Esophagus (tissue), 2 donors: ENCODE results near the gene NBEA. TPM values are rescaled to one million over a fixed set of nuclear protein-coding genes. Genes with fewer than 3 reads are reported as not detected.

Experiments used
- H3K27ac ChIP-seq, 2 donors: one replicate each; pipeline ENCODE4 v1.5.1; 2013; ENCODE audit warnings: low read depth in 2 of 2, mild to moderate bottlenecking in 2 of 2, inconsistent platforms in 1 of 2, low read length in 1 of 2, moderate library complexity in 1 of 2
- H3K27me3 ChIP-seq, 2 donors: one replicate each; pipeline ENCODE4 v1.6.1; 2013; ENCODE audit warnings: low read length in 2 of 2, control low read depth in 1 of 2, mild to moderate bottlenecking in 1 of 2; ENCODE audit not compliant: insufficient read depth in 2 of 2, control insufficient read depth in 1 of 2
- H3K36me3 ChIP-seq, 2 donors: one replicate each; pipeline ENCODE4 v1.6.1; 2013; ENCODE audit warnings: low read length in 1 of 2; ENCODE audit not compliant: control insufficient read depth in 2 of 2, insufficient read depth in 2 of 2
- H3K4me1 ChIP-seq, 2 donors: one replicate each; pipeline ENCODE4 v1.6.1; 2013; ENCODE audit warnings: low read length in 1 of 2; ENCODE audit not compliant: control insufficient read depth in 2 of 2, insufficient read depth in 2 of 2
- H3K4me3 ChIP-seq, 2 donors: one replicate each; pipeline ENCODE4 v1.5.1; 2013; ENCODE audit warnings: low read length in 2 of 2, mild to moderate bottlenecking in 2 of 2, low read depth in 1 of 2, moderate library complexity in 1 of 2
- H3K9me3 ChIP-seq, 2 donors: one replicate each; pipeline ENCODE4 v1.6.1; 2013; ENCODE audit warnings: mild to moderate bottlenecking in 2 of 2, low read depth in 1 of 2, low read length in 1 of 2, moderate library complexity in 1 of 2; ENCODE audit not compliant: control insufficient read depth in 2 of 2, insufficient read depth in 1 of 2
- WGBS, 2 donors: extraction: QIAGEN DNeasy Blood & Tissue Kit; methylation state at CpG; one replicate each; pipeline ENCODE4 v1.1.7; 2013; 5-methylcytosine and 5-hydroxymethylcytosine counted together
- polyA plus RNA-seq, 2 donors: library from polyadenylated mRNA; stranded (reverse); fragments of 200-250 nt; gene quantifications; one replicate each; pipeline ENCODE4 v1.2.3, GENCODE V29; 2013
- donor health status: healthy with polysubstance abuse.
- donor health status: Bipolar disorder and iron deficiency.

Gene NBEA
- polyA plus RNA-seq, 2 donors, result 0.51 to 1.6 TPM

GRCh38 chr13:35343417-35343816 is 401.3 kb downstream of the NBEA start:
- Histone ChIP-seq H3K27me3 (no peaks in the 10 kb centered on the region), H3K9me3 (no peaks in the 10 kb centered on the region), H3K27ac (no peak overlapping the region), H3K36me3 (no peaks in the 10 kb centered on the region), H3K4me1 (no peaks in the 10 kb centered on the region), H3K4me3 (no peak overlapping the region)
- 92 to 94% methylated on average over 3 of the region's 3 CpGs for WGBS, 2 donors

DNA sequence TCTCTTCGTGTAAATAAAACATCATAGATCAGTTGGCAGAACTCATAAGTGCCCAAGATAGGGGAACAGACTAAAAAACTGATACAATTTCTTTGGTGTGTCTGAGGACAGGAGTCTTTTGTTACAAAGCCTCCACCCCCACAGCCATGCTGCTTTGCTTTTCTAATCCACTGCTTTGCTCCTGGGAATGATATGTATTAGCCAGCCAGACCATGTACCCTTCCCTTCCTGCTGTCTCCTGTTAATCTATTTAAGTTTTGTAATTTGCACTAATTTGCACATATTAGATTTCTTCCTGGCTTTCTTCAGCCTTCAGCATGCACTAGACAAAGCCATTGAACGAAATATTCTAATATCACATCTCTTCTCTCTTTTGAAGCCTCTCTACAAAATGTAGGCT is 403.9 kb downstream of the NBEA start:
- Histone ChIP-seq H3K4me3 (no peak overlapping the region), H3K9me3 (no peaks in the 10 kb centered on the region), H3K27me3 (no peaks in the 10 kb centered on the region), H3K36me3 (no peaks in the 10 kb centered on the region), H3K4me1 (no peaks in the 10 kb centered on the region), H3K27ac (no peak overlapping the region)
- 73 to 80% methylated on average over 2 of the region's 2 CpGs for WGBS, 2 donors

DNA sequence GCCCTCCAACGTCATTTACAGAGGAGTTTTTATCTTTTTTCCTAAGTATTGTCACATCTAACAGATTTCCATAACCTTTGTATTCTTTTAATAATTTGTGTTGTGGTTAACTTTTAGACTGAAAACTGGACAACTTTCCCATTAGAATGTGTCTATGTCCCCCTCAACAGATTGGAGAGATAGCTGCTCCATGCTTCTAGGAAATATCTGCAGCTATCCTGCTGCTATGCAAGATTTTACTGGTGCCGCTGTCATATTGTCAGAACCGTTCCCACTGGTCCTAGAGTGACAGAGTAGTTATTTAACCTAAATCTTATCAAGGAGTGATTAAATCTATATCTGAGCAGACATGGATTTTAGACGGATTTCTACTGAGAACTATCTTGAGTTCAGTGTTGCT is 404.4 kb downstream of the NBEA start:
- Histone ChIP-seq H3K36me3 (no peaks in the 10 kb centered on the region), H3K4me3 (no peak overlapping the region), H3K9me3 (no peaks in the 10 kb centered on the region), H3K27ac (no peak overlapping the region), H3K27me3 (no peaks in the 10 kb centered on the region), H3K4me1 (no peaks in the 10 kb centered on the region)
- WGBS, 2 donors, result 76 to 80% methylated on average over 4 of the region's 4 CpGs

DNA sequence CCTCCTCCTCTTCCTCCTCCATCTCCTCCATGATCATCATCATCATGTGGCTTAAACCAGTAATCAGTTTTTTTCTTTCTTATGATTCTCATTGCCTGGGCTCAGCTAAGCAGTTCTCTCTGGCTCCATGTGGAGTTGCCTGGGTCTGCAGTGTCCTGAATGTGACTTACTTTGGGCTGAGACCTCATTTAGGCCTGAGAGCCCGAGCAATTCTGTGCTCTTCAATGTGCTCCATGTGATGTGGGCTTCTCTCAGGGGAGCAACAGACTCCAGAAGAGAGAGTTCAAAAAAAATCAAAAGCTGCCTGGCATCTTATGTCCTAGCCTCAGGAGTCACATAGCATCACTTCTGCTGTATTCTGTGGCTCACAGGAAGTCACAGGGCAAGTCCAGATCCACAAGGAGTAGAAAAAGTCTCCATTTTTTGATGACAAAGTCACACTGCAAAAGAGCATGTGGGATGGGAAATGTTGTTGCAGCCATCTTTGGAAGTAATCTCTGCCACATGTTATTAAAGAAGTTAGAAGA is 405.7 kb downstream of the NBEA start:
- H3K4me1 ChIP-seq, result no peaks in the 10 kb centered on the region
- H3K36me3 ChIP-seq, result no peaks in the 10 kb centered on the region
- H3K27ac ChIP-seq, result no peak overlapping the region
- H3K9me3 ChIP-seq, result no peaks in the 10 kb centered on the region
- H3K27me3 ChIP-seq, result no peaks in the 10 kb centered on the region
- 63 to 86% methylated on average over 1 of the region's 1 CpG for WGBS, 2 donors
- H3K4me3 ChIP-seq, result no peak overlapping the region

- Histone ChIP-seq H3K36me3 (no peaks in the 10 kb centered on the region), H3K27ac (no peak overlapping the region), H3K4me1 (no peaks in the 10 kb centered on the region), H3K27me3 (no peaks in the 10 kb centered on the region), H3K4me3 (no peak overlapping the region), H3K9me3 (no peaks in the 10 kb centered on the region)
- WGBS, 2 donors, result 76 to 82% methylated on average over 2 of the region's 2 CpGs
Measured at GRCh38 chr13:35349052-35349451, 407.0 kb downstream of the NBEA start.

DNA sequence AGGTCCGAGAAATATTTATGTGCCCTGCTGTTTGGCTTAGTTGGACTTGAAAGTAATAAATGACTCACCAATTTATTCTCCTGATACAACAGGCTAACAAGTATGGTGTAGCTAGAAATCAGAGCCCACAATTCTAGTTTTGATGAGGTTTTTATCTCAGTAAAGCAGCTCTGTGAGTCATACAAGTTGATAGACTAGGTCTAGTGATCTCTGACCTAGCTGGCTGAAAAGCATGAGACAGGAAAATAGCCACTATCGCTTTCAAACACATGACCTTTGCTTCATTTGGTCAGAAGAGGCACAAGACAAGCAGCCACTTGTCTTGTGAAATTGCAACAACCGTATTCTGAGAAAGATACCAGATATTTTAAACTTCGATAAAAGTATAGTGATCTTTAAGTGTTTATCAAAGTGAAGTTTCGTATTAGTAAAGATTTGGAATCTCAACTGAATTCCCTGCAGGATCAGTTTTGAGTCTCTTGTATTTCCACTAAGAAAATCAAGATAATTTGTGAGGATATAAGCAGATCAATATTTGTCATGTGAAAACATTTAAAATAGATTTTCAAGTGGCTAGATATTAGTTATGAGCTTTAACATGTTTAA is 407.7 kb downstream of the NBEA start:
- H3K36me3 ChIP-seq, result no peaks in the 10 kb centered on the region
- no peaks in the 10 kb centered on the region for H3K27me3 ChIP-seq
- no peak overlapping the region for H3K4me3 ChIP-seq
- H3K4me1 ChIP-seq, result no peaks in the 10 kb centered on the region
- 56 to 74% methylated on average over 5 of the region's 5 CpGs for WGBS, 2 donors
- H3K9me3 ChIP-seq, result no peaks in the 10 kb centered on the region
- H3K27ac ChIP-seq, result no peak overlapping the region

- H3K36me3 ChIP-seq, result no peaks in the 10 kb centered on the region
- H3K27ac ChIP-seq, result no peak overlapping the region
- H3K9me3 ChIP-seq, result no peaks in the 10 kb centered on the region
- H3K4me1 ChIP-seq, result no peaks in the 10 kb centered on the region
- no peaks in the 10 kb centered on the region for H3K27me3 ChIP-seq
- H3K4me3 ChIP-seq, result no peak overlapping the region
- 89 to 90% methylated on average over 2 of the region's 2 CpGs for WGBS, 2 donors
Measured at GRCh38 chr13:35354285-35354684, 412.2 kb downstream of the NBEA start.

DNA sequence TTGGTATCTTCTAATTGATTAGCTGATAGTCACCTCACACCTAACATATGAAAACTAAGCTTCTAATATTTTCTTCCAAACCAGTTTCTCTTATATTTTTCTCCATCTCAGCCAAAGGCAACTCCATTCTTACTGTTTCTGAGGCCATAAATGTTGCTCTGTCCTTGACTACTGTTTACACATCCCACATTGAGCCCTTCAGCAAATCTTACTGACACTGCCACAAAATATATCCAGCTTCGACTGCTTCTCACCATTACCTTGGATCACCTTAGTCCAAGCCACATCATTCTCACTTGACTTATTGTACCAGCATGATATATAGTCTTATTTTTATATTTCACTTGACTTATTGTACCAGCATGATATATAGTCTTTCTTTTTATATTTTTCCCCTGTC is 412.8 kb downstream of the NBEA start:
- no peak overlapping the region for H3K27ac ChIP-seq
- WGBS, 2 donors, result 75 to 91% methylated on average over 1 of the region's 1 CpG

DNA sequence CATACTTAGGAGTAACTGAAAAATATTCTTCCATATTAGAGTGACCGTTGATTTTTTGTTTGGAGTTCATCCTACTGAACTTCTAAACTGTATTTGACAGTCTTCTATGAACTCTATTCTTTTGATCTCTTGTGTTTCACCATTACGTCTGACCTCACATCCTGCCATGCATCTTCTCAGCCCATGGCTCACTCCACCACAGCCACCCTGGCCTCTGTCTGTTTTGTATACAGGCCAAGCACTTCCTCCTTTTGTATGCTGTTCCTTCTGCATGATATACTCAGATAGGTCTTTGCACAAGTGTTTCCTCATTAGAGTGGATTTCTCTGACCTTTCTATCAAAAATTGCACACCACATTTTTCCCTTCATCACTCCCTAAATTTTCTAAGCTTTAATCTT is 414.5 kb downstream of the NBEA start:
- WGBS, 2 donors, result 61 to 71% methylated on average over 2 of the region's 2 CpGs
- Histone ChIP-seq H3K27me3 (no peaks in the 10 kb centered on the region), H3K36me3 (no peaks in the 10 kb centered on the region), H3K4me3 (no peak overlapping the region), H3K9me3 (no peaks in the 10 kb centered on the region), H3K27ac (no peak overlapping the region), H3K4me1 (no peaks in the 10 kb centered on the region)

More for the DNA sequence above, 412.8 kb downstream of the NBEA start:
- no peaks in the 10 kb centered on the region for H3K4me1 ChIP-seq
- no peaks in the 10 kb centered on the region for H3K27me3 ChIP-seq
- no peaks in the 10 kb centered on the region for H3K9me3 ChIP-seq
- no peaks in the 10 kb centered on the region for H3K36me3 ChIP-seq
- H3K4me3 ChIP-seq, result no peak overlapping the region

GRCh38 chr13:35365883-35366282 is 423.8 kb downstream of the NBEA start:
- WGBS, 2 donors, result 59 to 69% methylated on average over 1 of the region's 1 CpG

More at GRCh38 chr13:35365883-35366282, 423.8 kb downstream of the NBEA start:
- Histone ChIP-seq H3K9me3 (no peaks in the 10 kb centered on the region), H3K27me3 (no peaks in the 10 kb centered on the region), H3K27ac (no peak overlapping the region), H3K4me1 (no peaks in the 10 kb centered on the region), H3K36me3 (no peaks in the 10 kb centered on the region), H3K4me3 (no peak overlapping the region)
